HG02759 (cell line): Measurements from ENCODE around the gene C14orf132.

ENCODE experiments used
- ATAC-seq: cut with Tn5 transposase; IDR thresholded peaks from one replicate; pipeline ENCODE4 v1.9.1; 2021; ENCODE audit warnings: mild to moderate bottlenecking, moderate library complexity; ENCODE audit not compliant: unreplicated experiment

Gene C14orf132

DNA sequence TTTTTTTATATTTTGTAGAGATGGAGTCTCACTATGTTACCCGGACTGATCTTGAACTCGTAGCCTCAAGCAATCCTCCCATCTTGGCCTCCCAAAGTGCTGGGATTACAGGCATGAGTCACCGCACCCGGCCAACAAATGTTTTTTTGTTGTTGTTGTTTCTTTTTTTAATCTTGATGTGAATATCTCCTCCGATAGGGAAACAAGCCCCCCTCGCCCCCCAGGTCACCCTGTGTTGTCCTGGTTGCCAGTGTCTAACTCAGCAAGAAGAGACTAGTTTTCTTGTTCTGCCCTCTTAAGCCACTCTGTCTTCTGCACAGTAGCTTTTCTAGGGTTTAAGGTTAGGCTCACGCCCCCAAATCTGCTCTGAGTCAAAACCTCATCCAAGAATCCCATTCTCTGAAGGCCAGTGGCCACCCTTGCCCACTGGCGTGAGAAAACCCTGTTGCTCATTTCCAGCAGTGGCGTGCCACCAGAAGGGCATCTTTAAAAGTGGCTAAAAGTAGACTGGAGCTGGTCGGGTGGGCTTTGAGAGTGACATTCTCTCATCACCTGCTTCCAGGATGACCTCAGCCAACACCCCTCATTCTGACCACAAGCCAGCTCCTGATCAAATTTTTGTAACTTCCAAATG lies 42.7 kb downstream of the C14orf132 start:
- no peak for ATAC-seq

DNA sequence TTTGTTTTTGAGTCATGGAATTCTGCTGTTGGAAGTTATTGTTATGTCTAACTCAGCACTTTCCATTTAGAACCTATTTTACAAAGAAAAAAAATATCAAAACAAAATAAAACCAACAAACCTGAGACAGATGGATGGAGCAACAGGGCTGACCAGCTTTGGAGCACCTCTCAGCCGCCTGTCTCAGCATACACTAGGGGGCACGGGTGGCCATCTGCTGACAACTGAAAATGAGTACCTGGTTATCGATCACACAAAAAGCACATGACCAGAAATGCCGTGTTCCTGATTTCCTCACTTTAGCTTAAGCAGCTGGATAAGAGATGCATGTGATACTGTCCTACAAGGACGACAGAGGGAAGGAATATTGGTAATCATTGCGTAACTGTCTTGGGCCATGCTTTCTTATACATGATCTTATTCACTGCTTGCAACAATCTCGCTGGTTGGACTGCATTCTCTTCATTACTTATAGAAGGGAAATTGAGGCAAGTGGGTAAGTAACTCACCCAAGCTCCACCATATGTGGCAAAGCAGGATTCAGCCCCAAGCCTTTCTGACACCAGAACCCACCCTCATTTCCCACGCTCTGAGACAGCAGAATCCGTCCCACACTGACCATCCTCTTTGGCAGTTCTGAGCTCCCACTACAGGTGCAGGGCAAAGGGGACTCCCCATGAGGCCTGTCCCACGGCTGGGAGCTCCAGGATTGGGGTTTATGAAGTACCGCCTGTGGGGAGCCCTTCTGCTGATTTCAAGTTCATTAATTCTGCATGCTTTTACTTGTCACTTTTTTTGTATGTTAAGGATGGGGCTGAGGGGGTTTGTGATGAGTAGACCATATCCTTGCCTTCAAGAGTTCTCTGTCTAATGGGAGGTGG lies 43.5 kb downstream of the C14orf132 start:
- no peak for ATAC-seq

DNA sequence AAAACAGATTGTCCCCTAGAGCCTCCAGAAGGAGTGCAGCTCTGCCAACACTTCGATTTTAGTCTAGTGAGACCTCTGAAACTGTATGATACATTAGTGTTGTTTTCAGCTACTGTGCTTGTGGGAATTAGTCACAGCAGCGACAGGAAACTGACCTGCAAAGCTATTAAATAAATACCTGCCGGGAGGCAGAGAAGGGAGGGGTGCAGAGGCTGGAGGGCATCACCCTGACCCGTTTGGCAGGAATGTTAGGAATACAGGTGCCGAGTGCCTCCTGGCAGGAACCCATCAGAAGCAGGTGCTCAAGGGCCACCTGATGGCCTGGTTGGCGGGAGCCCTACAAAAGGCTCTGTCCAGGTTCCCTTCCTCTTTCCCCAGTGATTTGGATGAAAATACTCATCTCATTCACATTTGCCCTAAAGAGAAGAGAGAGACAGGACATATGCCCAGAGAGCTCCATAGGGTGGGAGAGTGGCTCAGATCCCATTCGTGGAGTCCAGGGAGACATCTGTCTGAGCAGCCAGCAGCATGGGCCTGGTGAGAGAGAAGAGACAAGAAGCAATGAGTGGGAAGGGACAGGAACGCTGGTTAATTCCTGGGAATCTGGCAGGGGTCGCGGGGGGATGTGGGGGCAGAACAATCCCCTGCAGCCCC lies 44.6 kb downstream of the C14orf132 start:
- ATAC-seq, result no peak

DNA sequence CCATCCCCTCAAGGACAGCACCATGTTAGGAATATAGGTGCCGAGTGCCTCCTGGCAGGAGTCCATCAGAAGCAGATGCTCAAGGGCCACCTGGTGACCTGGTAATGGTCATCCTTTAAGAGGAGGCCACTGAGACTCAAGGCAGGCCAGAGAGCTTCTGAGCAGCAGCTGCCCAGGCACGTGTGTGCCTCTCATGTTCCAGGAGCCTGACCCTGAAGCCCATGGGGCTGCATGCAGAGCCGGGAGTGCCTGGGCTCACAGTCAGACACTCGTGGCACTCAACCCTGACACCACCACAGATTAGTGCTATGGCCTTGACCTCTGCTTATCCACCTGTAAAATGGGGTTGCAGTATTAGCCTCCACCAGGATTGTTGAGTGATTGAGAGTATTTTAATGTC lies 45.6 kb downstream of the C14orf132 start:
- ATAC-seq, result no peak

DNA sequence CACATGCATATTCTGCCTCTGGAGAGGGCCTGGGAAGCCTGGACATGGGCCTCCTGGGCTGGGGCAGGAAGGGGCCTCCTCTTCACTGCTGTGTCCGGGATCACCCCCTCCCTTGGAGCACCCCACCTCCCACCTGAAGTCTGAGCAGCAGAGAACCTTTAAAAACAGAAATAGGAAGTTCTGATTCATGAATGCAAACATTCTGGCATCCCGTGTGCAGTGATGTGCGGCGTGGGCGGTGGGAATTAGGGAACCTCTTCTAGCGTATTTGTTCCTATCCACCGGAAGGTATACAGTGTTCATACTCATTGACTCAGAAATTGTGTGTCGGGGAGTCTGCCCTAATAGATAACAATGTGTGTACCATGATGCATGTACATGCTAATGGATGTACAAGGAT lies 46.2 kb downstream of the C14orf132 start:
- ATAC-seq, result no peak

DNA sequence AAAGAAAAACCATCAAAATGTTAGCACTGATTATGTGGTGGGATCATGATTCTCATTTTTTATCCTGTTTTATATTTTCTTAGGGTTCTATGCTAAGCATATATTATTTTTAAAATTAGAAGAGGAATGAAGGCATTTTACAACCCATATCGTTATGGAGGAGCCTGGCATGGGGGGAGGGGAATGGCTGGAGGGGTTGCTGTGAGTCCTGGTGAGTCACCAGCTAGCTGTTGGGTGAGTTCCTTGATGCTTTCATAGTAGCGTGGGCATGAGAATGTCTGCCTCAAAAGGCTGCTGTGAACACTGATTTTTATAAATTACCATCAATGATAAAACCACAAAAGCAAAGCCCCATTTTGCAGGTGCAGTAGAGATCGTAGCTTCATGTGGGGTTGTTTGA lies 46.9 kb downstream of the C14orf132 start:
- ATAC-seq, result no peak

DNA sequence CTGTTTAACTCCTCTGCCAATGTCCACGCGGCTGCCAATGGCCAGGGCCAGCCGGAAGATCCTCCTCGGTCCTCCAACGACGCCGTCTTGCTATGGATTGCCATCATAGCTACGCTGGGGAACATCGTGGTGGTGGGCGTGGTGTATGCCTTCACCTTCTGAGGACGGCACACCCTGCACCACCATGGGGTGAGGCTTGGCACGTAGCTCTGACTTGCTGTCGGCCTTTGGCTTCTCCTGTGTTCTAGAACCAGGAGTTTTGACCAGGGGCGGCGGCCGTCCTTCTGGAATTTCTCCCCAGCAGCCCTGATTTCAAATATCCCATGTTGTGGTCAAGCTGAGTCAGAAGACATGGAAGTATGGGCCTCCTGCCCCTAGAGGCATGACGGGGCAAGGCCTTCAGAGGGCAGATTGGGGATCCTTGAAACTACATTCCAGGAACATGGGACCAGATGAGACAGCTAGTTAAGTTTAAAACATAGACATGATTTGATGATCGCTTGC lies 47.5 kb downstream of the C14orf132 start:
- ATAC-seq, result no peak

DNA sequence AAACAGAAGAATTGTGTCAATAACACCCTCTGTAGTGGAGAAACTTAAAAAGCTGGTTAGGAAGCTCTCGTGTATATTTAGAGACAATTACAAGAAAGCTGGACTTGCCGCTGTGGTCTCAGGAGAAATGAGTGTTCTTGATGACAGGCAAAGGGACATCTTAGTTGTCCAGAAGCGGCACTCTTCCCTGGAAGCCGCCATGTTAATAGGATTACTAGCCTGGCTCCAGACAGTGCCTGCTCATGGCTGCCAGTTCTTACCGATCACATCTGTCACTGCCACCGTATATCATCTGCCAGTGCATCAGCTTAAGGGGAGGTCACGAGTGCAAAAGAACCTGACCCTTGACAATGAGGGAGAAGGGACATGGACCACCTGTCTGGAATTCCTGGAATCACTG lies 48.9 kb downstream of the C14orf132 start:
- ATAC-seq, result no peak

DNA sequence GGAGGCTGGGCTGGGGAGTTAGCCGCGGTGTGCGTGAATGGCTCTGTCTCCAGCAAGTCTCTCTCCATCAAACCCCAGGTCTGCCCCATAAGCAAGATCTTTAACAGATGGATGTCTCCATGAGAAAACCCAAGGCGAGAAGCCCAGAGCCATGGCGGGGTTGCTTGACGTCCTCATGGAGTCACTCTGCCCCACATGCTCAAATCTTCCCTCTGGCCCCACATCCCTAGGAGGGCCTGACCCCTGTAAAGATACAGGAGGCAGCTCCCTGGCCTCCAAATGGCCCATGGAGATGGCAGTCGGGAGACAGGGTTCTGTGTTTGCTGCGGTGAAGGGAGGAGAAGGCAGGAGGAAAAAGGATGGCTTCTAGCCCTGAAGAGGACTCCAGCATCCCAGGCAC lies 49.3 kb downstream of the C14orf132 start:
- no peak for ATAC-seq

DNA sequence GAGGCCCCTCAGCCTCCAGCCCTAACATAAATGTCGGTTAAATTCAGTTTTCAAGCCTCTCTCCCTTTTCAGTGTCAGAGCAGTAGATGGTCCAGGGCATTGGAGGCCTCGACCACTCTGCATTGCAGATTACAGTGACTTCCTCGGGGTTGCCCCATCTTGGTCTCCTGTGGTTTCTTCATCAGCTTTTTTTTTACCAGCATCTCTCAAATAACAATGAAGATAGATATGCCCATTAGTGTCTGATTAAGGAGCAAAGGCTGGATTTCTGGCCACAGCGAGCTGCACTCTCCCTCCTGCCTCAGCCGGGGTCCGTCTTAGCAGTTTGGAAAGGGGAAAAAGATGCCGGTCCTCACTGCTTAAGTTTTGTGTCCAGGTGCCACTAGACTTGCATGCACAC lies 49.7 kb downstream of the C14orf132 start:
- no peak for ATAC-seq

DNA sequence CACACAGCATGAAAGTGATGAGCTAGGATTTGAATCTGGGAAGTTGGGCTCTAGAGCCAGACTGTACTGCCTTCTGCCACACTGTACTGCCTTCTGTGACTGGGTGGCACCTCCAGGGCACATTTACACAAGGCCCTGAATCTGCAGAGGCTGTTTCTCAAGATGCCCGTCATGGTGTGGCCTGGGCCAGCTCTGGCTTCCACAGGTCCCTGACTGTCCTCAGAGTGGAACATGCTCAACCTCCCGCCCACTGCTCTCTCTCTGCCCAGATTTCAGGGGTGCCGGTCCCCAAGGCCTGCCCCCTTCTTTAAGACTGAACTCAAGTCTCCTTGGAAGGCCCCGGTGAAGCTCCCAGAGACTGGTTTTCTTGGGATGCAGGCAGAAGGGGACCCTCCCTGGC lies 50.2 kb downstream of the C14orf132 start:
- no peak for ATAC-seq

DNA sequence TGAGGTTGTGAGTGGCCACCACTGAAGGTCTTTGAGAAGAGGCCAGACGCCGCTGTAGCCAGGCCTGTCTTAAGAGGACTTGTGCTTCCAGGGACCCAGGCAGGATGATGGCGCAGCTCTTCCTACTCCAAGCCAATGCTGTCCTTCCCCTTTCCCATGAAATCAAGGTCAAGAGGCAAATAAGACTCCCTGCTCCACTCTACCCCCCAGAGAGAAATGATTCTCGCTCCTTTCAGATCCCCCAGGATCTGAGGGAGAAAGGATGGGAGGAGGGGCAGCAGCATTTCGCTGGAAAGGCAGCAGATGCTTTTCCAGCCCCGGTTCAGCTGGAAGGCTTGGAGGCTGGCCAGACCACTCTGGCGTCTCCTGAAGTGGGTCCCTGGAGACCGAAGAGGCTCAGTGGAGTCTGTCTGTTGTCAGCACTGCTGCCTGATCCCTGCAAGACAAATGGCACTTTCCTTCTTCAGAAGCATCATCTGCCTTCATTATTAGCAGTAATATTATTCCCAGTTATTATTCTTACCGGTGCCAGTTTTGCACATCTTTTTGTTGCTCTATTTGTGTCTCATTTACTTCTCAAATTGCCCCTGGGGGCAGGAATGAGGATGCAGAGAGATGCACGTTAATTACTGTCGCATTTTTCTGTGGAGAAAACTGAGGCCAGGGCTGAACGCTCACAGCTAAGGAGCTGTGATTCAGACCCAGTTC lies 51.4 kb downstream of the C14orf132 start:
- ATAC-seq, result no peak

DNA sequence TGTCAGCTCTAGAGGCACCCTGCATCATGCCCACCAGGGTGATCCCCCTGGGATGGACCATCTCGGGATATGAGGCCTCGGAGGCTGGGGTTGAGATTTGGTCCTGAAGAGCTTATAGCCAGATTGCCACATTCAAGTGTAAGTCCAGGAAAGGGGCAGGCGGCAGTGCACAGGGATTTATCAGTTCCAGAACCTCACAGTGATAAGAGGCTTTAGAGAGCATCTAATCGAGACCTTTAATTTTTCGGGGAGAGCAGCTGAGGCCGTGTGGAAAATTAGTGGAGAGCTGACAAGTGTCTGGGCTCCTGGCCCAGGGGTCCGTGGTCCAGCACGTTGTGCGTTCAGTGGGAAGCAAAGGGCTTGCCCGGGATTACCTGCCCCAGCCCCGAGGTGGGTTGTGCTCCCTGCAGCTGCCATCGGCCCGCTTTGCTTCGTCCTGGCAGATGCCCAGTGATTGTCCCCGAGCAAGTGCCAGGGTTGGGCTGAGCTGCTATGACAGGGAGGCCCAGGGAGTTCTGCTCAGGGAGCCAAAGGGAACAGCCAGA lies 52.1 kb downstream of the C14orf132 start:
- no peak for ATAC-seq

DNA sequence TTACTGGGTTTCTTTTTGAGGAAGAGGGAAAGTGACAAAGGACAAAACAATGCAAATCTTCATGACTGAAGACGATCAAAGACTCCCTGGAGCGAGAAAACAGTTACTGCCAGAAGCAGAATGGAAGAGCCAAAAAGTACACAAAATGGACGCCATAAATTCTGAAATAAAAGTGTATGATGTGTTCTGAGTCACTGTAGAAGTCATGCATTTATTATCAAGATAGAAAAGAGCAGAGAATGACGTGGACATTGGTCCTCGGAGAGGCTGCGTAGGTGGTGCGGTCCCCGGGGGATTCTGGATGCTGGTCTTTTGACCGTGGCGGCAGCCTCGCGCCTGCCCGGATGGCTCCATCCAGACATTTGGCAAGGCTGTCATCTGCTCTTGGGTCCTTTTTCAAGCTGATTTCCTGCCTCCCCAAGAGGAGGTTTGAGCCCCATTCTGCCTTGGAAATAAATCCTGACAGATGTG lies 52.8 kb downstream of the C14orf132 start:
- ATAC-seq, result no peak

DNA sequence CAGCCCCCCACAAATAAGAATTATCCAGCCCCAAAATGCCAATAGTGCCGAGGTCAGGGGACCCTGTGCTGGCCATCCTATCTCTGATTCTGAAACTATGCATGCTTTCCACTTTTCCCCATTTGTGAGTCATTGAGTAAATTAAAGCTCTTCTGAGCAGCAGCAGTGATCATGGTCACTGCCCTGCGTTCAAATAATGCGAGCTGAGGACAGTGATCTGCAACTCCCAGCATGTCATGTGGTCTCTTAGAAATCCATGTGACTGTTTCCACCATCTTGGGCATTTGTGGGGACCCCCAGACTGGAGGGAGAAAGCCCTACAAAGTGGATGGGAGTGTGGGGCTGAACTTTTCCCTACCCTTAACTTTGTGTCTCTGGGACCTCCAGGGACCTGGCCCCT lies 53.8 kb downstream of the C14orf132 start:
- no peak for ATAC-seq

DNA sequence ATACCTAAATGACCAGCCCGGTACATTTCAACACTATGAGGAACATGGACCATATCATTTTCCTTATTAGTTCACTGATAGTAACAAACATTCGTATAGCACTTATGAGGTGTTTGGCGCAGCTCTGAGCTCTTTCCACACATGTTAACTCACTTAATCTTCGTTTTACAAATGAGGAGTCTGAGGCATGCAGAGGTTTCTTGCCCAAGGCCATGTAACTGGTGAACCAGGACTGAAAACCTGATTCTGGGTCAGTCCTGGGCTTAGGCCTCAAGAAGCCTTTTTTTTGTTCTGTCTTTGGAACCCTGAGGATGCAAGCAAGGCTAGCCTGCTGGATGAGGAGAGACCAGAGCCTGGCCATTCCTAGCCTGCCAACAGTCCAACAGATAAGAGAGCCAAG lies 55.0 kb downstream of the C14orf132 start:
- no peak for ATAC-seq

DNA sequence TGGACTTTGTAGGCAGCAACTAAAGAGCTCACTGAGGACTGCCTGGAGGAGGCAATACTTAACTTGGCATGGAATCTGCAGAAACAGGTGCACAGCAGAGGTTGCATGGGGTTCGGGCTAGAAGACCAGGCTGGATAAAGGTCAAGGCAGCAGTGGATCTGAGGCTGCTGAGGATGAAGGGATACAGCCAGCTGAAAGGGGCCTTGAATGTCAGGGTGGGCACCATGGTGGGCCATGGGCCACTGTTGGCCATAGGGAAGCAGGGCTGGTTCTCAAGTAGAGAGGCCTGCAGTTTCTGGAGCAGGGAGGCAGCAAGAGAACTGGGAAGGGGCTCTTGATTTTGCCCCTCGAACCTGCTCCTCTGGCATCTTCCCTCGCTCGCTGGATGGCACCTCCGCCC lies 55.5 kb downstream of the C14orf132 start:
- no peak for ATAC-seq

DNA sequence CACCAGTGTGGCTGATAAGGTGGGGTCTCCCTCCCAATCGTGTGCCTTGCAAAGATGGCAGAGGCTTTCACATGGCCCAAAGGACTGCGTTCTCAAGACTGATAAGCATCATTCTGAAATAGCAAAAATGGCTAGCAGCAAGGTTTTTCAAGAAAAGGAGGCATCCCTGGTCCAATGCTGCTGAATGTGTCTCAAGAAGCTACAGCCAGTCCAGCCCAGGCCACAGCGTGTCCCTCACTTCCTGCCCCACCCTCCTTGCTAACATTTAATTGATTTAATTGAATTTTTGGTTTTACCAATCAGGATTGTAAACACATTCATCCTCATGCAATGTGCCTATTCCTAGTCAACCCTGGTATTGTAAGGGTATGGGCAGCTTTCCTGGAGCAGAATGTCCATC lies 55.9 kb downstream of the C14orf132 start:
- ATAC-seq, result no peak

DNA sequence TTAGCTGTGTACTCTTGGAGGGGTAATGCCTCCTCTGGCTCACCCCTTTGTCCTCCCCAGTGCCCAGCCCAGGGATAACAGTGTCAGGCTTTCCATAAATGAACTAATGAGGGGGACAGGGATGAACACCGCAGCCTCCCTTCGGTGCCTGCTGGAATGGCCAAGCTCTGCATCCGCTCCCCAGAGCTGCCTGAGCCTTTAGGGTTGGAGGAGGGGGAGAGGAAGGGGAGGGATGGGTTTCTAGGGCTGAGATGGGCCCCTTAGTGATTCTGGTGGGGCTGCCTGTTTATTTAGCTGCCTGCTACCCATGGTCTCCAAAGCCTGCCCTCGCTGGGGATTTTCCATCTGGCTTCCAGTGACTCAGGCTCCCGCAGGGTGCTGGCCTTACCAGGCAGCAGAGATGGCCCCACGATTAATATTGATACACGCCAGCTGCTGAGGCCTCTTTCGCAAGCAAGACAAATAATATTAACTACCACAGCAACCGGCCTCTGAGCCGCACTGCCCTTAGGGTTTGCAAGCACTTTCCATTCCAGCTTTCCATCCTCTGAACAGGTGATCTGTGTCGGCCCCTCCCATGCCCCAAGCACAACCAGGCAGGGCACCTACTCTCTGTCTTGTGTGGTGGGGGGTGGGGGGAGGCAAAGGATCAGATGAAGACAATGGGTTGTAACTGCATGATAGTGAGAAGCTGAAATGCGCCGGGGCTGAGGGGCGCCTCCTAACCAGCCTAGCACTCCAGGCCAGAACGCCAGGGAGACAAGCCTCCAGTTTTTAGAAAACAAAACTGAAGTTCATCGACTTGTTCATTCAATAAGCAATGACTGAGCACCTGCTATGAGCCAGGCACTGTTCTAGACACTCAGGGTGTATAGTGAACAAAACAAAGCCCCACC lies 56.7 kb downstream of the C14orf132 start:
- ATAC-seq, result no peak
